Body of pancreas (tissue), 4 donors: ENCODE results near the gene HESX1.

Experiments used
- POLR2A ChIP-seq, 3 donors: fragments of 450-650 bp; IDR thresholded peaks; one replicate each; pipeline ENCODE4 v1.6.1; 2016; ENCODE audit warnings: antibody characterized with exemption in 3 of 3, mild to moderate bottlenecking in 2 of 3
- TF ChIP-seq, protein P1 (sequence below), 7 experiments: fragments of 450-650 bp in 4 of 7; fragments of 200-600 bp in 3 of 7; sonication (generic) in 3 of 7; IDR thresholded peaks; one replicate each; pipeline ENCODE4 v1.5.1; 2016 to 2019; ENCODE audit warnings: antibody characterized with exemption in 7 of 7

DNA sequence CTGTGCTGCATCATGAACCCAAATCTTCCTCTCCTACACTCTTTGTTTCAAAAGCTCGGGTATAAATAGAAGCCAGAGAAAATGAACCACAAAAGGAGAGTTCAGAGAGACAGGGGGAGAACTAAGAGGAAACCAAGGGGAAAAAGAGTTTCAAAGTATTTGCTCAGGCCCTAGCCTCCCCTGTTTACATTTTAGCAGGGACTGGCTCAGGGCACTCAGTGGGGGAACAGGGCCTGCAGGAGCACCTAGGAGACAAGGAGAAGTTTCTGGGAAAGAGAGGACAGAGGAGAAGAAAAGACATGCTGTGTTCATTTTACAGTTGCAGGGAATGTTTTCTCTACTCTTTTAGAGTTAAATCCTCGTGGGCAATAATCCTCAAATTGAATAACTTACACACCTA is 26.1 kb downstream of the HESX1 start:
- TF ChIP-seq POLR2A (IDR thresholded peaks at IDR 0.05): no peak
- TF ChIP-seq, protein P1, sequence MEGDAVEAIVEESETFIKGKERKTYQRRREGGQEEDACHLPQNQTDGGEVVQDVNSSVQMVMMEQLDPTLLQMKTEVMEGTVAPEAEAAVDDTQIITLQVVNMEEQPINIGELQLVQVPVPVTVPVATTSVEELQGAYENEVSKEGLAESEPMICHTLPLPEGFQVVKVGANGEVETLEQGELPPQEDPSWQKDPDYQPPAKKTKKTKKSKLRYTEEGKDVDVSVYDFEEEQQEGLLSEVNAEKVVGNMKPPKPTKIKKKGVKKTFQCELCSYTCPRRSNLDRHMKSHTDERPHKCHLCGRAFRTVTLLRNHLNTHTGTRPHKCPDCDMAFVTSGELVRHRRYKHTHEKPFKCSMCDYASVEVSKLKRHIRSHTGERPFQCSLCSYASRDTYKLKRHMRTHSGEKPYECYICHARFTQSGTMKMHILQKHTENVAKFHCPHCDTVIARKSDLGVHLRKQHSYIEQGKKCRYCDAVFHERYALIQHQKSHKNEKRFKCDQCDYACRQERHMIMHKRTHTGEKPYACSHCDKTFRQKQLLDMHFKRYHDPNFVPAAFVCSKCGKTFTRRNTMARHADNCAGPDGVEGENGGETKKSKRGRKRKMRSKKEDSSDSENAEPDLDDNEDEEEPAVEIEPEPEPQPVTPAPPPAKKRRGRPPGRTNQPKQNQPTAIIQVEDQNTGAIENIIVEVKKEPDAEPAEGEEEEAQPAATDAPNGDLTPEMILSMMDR (IDR thresholded peaks at IDR 0.05): no peak
